WTC11 (cell line): ENCODE results near the gene BCL11A. TPM values are rescaled to one million over a fixed set of nuclear protein-coding genes. Genes with fewer than 3 reads are reported as not detected.
A peak's percentile ranks its signal among the peaks of the same experiment; 100 is the strongest.

ENCODE experiments used
- ATAC-seq: fragments of 200-7000 bp; cut with Tn5 transposase; 2 replicates; pipeline ENCODE4 v1.10.0; 2021; ENCODE audit warnings: mild to moderate bottlenecking, moderate library complexity
- CTCF ChIA-PET: fragments of 300-600 bp; sonication (Branson Sonifier 250); formaldehyde crosslinking; loops from one replicate; lab custom pipeline; 2021; ENCODE audit warnings: antibody characterized with exemption; lab: Charles Lee
- POLR2A ChIA-PET: fragments of 350-600 bp; sonication (Branson Sonifier 250); formaldehyde crosslinking; loops from one replicate; lab custom pipeline; 2021; ENCODE audit warnings: antibody characterized with exemption; lab: Charles Lee
- DNase-seq: peaks from one replicate; pipeline ENCODE4 v3.0.0; 2021; ENCODE audit warnings: low spot score
- H3K27ac Mint-ChIP-seq: 2 replicates; pipeline ENCODE4 v1.8.0; 2021; ENCODE audit warnings: mixed read lengths
- H3K27me3 Mint-ChIP-seq: 2 replicates; pipeline ENCODE4 v1.8.0; 2021; ENCODE audit warnings: low read depth, mild to moderate bottlenecking, moderate library complexity, mixed read lengths
- H3K36me3 Mint-ChIP-seq: 2 replicates; pipeline ENCODE4 v1.8.0; 2021; ENCODE audit warnings: mixed read lengths
- H3K4me1 Mint-ChIP-seq: 2 replicates; pipeline ENCODE4 v1.8.0; 2022; ENCODE audit warnings: mixed read lengths
- H3K4me3 Mint-ChIP-seq: 2 replicates; pipeline ENCODE4 v1.8.0; 2021; ENCODE audit warnings: mild to moderate bottlenecking, moderate library complexity, mixed read lengths
- H3K9me3 Mint-ChIP-seq: 2 replicates; pipeline ENCODE4 v1.8.0; 2021; ENCODE audit warnings: mixed read lengths
- ATF1 ChIP-seq: sonication (generic); formaldehyde crosslinking; IDR thresholded peaks from 2 replicates; pipeline ENCODE4 v1.8.1; 2023; ENCODE audit warnings: mild to moderate bottlenecking, moderate library complexity, missing genetic modification reagents
- ATF3 ChIP-seq: sonication (generic); formaldehyde crosslinking; conservative IDR thresholded peaks from 2 replicates; pipeline ENCODE4 v1.8.1; 2022; ENCODE audit warnings: mild to moderate bottlenecking, missing genetic modification reagents
- ATF6 ChIP-seq: sonication (generic); formaldehyde crosslinking; IDR thresholded peaks from 2 replicates; pipeline ENCODE4 v1.8.1; 2023; ENCODE audit warnings: mild to moderate bottlenecking, missing genetic modification reagents
- ESRRA ChIP-seq: sonication (generic); formaldehyde crosslinking; IDR thresholded peaks from 2 replicates; pipeline ENCODE4 v1.8.1; 2022; ENCODE audit warnings: mild to moderate bottlenecking, missing genetic modification reagents, borderline replicate concordance
- ETV6 ChIP-seq: sonication (generic); formaldehyde crosslinking; IDR thresholded peaks from 2 replicates; pipeline ENCODE4 v1.8.1; 2022; ENCODE audit warnings: mild to moderate bottlenecking, missing genetic modification reagents
- FOXJ3 ChIP-seq: sonication (generic); formaldehyde crosslinking; IDR thresholded peaks from 2 replicates; pipeline ENCODE4 v1.9.0; 2021; ENCODE audit warnings: missing genetic modification reagents, mild to moderate bottlenecking, borderline replicate concordance
- GTF2I ChIP-seq: fragments of 250-450 bp; sonication (Bioruptor Pico); conservative IDR thresholded peaks from 2 replicates; pipeline ENCODE4 v1.4.0; 2021; ENCODE audit warnings: mild to moderate bottlenecking
- IRF2 ChIP-seq: sonication (generic); formaldehyde crosslinking; IDR thresholded peaks from 2 replicates; pipeline ENCODE4 v1.8.0; 2022; ENCODE audit warnings: low read depth, missing genetic modification reagents, borderline replicate concordance
- MXD4 ChIP-seq: fragments of 250-450 bp; sonication (Bioruptor Pico); IDR thresholded peaks from 2 replicates; pipeline ENCODE4 v1.8.0; 2021; ENCODE audit warnings: mild to moderate bottlenecking, moderate library complexity, borderline replicate concordance
- NR1H2 ChIP-seq: sonication (generic); formaldehyde crosslinking; IDR thresholded peaks from 2 replicates; pipeline ENCODE4 v1.9.0; 2021; ENCODE audit warnings: mild to moderate bottlenecking, moderate library complexity, missing genetic modification reagents
- PRDM15 ChIP-seq: sonication (generic); formaldehyde crosslinking; IDR thresholded peaks from 2 replicates; pipeline ENCODE4 v1.8.0; 2022; ENCODE audit warnings: missing genetic modification reagents
- SP1 ChIP-seq: sonication (generic); formaldehyde crosslinking; conservative IDR thresholded peaks from 2 replicates; pipeline ENCODE4 v1.8.1; 2022; ENCODE audit warnings: missing genetic modification reagents
- ZBTB21 ChIP-seq: sonication (generic); formaldehyde crosslinking; IDR thresholded peaks from 2 replicates; pipeline ENCODE4 v1.8.1; 2023; ENCODE audit warnings: mild to moderate bottlenecking, missing genetic modification reagents, borderline replicate concordance
- ZMAT4 ChIP-seq: fragments of 250-450 bp; sonication (Bioruptor Pico); IDR thresholded peaks from 2 replicates; pipeline ENCODE4 v1.9.0; 2021; ENCODE audit warnings: mild to moderate bottlenecking
- ZNF121 ChIP-seq: sonication (generic); formaldehyde crosslinking; IDR thresholded peaks from 2 replicates; pipeline ENCODE4 v1.8.0; 2023; ENCODE audit warnings: missing genetic modification reagents
- ZNF263 ChIP-seq: sonication (generic); formaldehyde crosslinking; IDR thresholded peaks from 2 replicates; pipeline ENCODE4 v1.8.1; 2022; ENCODE audit warnings: low read depth, mild to moderate bottlenecking, moderate library complexity, missing genetic modification reagents
- ZNF317 ChIP-seq: sonication (generic); formaldehyde crosslinking; IDR thresholded peaks from 2 replicates; pipeline ENCODE4 v1.8.1; 2023; ENCODE audit warnings: low read depth, mild to moderate bottlenecking, moderate library complexity, missing genetic modification reagents, borderline replicate concordance
- ZNF396 ChIP-seq: fragments of 250-450 bp; sonication (Bioruptor Pico); IDR thresholded peaks from 2 replicates; pipeline ENCODE4 v1.8.0; 2021; ENCODE audit warnings: mild to moderate bottlenecking, moderate library complexity, borderline replicate concordance
- ZNF423 ChIP-seq: fragments of 250-450 bp; sonication (Bioruptor Pico); IDR thresholded peaks from 2 replicates; pipeline ENCODE4 v2.1.2; 2022; ENCODE audit warnings: mild to moderate bottlenecking, moderate library complexity
- total RNA-seq: library from RNA; stranded (reverse); gene quantifications from 3 replicates; pipeline ENCODE4 v1.2.3, GENCODE V29; 2021
- TF ChIP-seq, protein P1 (sequence below): fragments of 200-600 bp; IDR thresholded peaks from 2 replicates; pipeline ENCODE4 v1.8.0; 2022; ENCODE audit warnings: antibody characterized with exemption
- TF ChIP-seq, protein P2 (sequence below): sonication (generic); formaldehyde crosslinking; IDR thresholded peaks from 2 replicates; pipeline ENCODE4 v1.8.1; 2023; ENCODE audit warnings: mild to moderate bottlenecking, moderate library complexity, missing genetic modification reagents
- TF ChIP-seq, protein P3 (sequence below): sonication (generic); formaldehyde crosslinking; IDR thresholded peaks from 2 replicates; pipeline ENCODE4 v1.8.0; 2022; ENCODE audit warnings: mild to moderate bottlenecking, missing genetic modification reagents
- TF ChIP-seq, protein P4 (sequence below): sonication (generic); formaldehyde crosslinking; IDR thresholded peaks from 2 replicates; pipeline ENCODE4 v1.8.1; 2022; ENCODE audit warnings: mild to moderate bottlenecking, moderate library complexity, missing genetic modification reagents

Gene BCL11A
- total RNA-seq, 1 experiment from 2014 or later, result 53.2 TPM

DNA sequence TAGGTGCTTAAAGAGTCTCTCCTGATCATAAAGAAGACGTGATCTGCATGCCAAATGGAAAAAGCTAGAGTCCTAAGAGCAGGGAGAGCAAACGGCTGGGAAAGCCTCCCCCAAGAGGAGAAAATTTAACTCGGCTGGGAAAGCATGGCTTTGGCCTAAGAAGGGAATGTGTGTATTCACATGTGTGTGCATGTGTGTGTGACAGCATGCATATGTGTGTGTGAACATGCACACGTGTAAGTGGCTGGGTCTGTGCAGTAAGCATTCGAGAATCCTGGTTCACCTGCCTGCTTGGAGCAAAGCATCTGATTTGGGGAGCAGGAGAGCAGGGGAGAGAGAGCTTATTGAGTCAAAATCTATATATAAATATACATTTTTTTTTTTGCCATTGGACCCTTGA is 30.1 kb upstream of the BCL11A start:
- no peak for ATAC-seq
- Mint-ChIP-seq H3K4me3 (no peak overlapping the region), H3K27ac (no peak overlapping the region), H3K36me3 (no peaks in the 10 kb centered on the region), H3K27me3 (peaks cover 38% of the 10 kb centered on the region), H3K4me1 (no peaks in the 10 kb centered on the region), H3K9me3 (no peaks in the 10 kb centered on the region)
- POLR2A ChIA-PET, result no interaction called here
- DNase-seq, result no peak
- TF ChIP-seq GTF2I (CRISPR knock-in tag) (no peak), ATF3 (CRISPR knock-in tag) (no peak), ZBTB21 (CRISPR knock-in tag) (no peak), ZNF121 (no peak), ATF1 (CRISPR knock-in tag) (no peak), FOXJ3 (CRISPR knock-in tag) (no peak), MXD4 (CRISPR knock-in tag) (no peak), ATF6 (no peak), ZNF396 (CRISPR knock-in tag) (no peak)
- CTCF ChIA-PET, result interaction anchor here (0.7 to 4.1 kb wide), 3 partner anchors 23 to 91 kb away, joined by 4 to 49 read pairs (median 43); no protein-coding TSS in a partner anchor

DNA sequence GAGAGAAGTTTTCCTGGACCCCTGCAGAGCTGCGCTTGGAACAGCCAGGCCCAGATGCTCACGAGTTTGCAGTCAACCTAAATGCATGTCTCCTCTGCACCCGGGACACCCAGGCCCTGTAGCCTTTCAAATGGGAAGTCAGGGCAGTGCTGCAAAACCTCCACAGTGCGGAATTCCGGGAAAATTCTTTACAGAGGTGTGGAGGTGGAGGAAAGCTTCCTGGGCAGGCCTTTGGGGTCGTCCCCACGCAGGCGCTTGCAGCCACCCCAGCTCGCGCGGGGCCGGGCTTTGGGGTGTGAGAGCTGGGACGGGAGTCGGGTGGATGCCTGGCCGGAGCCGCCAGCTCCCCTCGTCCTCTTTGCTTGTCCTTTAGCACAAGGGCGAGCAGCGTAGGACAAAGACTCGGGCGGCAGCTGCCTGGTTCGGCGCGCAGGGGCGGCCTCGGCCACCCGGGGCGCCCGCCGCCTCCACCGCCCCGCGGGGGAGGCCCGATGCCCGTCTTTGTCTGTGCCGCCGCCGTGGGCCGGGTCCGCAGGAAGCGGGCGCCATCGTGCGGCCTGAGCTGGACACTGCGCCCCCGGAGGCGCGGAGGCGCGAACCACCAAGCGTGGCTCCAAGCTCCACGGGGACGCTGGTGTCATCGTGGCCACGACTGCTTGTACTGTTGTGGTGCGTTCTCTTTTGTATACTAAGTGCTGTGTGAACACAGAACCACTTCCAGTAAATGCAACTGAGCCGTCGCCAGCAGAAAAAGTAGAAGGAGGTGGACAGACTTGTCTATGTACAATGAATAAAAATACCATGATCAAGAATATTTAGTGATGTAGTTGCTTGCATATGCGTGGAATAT is 28.2 kb upstream of the BCL11A start:
- no peaks in the 10 kb centered on the region for H3K36me3 Mint-ChIP-seq
- CTCF ChIA-PET, result interaction anchor here (0.6 to 4.1 kb wide), 46 partner anchors 8 to 997 kb away, joined by 3 to 49 read pairs (median 4); partner anchors contain the start of gene BCL11A
- peaks cover 9% of the 10 kb centered on the region for H3K4me1 Mint-ChIP-seq
- TF ChIP-seq NR1H2 (CRISPR knock-in tag), result no peak
- TF ChIP-seq, protein P1, sequence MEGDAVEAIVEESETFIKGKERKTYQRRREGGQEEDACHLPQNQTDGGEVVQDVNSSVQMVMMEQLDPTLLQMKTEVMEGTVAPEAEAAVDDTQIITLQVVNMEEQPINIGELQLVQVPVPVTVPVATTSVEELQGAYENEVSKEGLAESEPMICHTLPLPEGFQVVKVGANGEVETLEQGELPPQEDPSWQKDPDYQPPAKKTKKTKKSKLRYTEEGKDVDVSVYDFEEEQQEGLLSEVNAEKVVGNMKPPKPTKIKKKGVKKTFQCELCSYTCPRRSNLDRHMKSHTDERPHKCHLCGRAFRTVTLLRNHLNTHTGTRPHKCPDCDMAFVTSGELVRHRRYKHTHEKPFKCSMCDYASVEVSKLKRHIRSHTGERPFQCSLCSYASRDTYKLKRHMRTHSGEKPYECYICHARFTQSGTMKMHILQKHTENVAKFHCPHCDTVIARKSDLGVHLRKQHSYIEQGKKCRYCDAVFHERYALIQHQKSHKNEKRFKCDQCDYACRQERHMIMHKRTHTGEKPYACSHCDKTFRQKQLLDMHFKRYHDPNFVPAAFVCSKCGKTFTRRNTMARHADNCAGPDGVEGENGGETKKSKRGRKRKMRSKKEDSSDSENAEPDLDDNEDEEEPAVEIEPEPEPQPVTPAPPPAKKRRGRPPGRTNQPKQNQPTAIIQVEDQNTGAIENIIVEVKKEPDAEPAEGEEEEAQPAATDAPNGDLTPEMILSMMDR, result peak; percentile 95
- no peak for TF ChIP-seq ZNF317 (CRISPR knock-in tag)
- no peak for TF ChIP-seq PRDM15 (CRISPR knock-in tag)
- peak; percentile 95 for TF ChIP-seq ZNF423
- no peak for TF ChIP-seq ZNF263
- TF ChIP-seq SP1 (CRISPR knock-in tag), result peak; percentile 41; the same call in 1 of the 2 replicates
- TF ChIP-seq, protein P2, sequence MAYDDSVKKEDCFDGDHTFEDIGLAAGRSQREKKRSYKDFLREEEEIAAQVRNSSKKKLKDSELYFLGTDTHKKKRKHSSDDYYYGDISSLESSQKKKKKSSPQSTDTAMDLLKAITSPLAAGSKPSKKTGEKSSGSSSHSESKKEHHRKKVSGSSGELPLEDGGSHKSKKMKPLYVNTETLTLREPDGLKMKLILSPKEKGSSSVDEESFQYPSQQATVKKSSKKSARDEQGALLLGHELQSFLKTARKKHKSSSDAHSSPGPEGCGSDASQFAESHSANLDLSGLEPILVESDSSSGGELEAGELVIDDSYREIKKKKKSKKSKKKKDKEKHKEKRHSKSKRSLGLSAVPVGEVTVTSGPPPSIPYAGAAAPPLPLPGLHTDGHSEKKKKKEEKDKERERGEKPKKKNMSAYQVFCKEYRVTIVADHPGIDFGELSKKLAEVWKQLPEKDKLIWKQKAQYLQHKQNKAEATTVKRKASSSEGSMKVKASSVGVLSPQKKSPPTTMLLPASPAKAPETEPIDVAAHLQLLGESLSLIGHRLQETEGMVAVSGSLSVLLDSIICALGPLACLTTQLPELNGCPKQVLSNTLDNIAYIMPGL, result peak; percentile 81
- TF ChIP-seq IRF2 (CRISPR knock-in tag), result no peak
- TF ChIP-seq, protein P3, sequence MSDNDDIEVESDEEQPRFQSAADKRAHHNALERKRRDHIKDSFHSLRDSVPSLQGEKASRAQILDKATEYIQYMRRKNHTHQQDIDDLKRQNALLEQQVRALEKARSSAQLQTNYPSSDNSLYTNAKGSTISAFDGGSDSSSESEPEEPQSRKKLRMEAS (CRISPR knock-in tag), result peak; percentile 31; the same call in 1 of the 2 replicates
- no peak for TF ChIP-seq ESRRA
- TF ChIP-seq ETV6 (CRISPR knock-in tag), result 0 out of 2 replicates have a peak, but pooled peaks have one; percentile 42
- TF ChIP-seq ZMAT4 (CRISPR knock-in tag), result no peak
- TF ChIP-seq, protein P4, sequence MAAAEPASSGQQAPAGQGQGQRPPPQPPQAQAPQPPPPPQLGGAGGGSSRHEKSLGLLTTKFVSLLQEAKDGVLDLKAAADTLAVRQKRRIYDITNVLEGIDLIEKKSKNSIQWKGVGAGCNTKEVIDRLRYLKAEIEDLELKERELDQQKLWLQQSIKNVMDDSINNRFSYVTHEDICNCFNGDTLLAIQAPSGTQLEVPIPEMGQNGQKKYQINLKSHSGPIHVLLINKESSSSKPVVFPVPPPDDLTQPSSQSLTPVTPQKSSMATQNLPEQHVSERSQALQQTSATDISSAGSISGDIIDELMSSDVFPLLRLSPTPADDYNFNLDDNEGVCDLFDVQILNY (CRISPR knock-in tag), result peak; percentile 69; the same call in 1 of the 2 replicates
- peak overlapping the region; percentile 67 for H3K4me3 Mint-ChIP-seq
- H3K9me3 Mint-ChIP-seq, result no peaks in the 10 kb centered on the region
- ATAC-seq (peak; percentile 88), DNase-seq (peak; percentile 76)
- POLR2A ChIA-PET, result interaction anchor here (0.6 to 0.7 kb wide), 2 partner anchors 31 to 102 kb away, joined by 6 read pairs; no protein-coding TSS in a partner anchor
- H3K27ac Mint-ChIP-seq, result no peak overlapping the region
- H3K27me3 Mint-ChIP-seq, result peaks cover 41% of the 10 kb centered on the region
